Eye (tissue), 1 donor: ENCODE data around the gene SEMA3E.
"Not testable (repeated sequence)": the region's sequence is repeated elsewhere in the genome, so short reads cannot be mapped to it uniquely, and the experiment has no call there.

ENCODE experiments used
- DNase-seq: peaks from one replicate; pipeline ENCODE4 v3.0.0-alpha.2; 2015

Gene SEMA3E

GRCh38 chr7:83552556-83552955 lies 96.4 kb downstream of the SEMA3E start:
- DNase-seq = not testable (repeated sequence)

DNA sequence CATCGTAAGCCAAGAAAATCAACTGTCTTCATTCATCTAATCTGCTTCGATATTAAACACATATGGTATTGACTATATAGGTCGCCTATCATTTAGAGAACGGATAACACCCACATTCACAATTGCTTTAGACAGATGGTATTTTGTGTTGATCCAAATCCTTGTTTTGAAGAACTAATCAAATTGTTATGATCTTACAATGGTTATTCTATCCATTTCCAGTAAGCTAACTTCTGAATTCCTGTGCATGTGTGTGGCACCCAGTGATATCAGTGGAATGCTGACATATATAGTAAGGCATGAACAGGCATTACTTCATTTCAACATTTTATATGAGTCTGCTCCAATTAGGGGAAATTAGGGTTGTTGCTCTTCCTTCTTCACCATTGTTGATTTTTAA lies 98.8 kb downstream of the SEMA3E start:
- peak; percentile 19 for DNase-seq

DNA sequence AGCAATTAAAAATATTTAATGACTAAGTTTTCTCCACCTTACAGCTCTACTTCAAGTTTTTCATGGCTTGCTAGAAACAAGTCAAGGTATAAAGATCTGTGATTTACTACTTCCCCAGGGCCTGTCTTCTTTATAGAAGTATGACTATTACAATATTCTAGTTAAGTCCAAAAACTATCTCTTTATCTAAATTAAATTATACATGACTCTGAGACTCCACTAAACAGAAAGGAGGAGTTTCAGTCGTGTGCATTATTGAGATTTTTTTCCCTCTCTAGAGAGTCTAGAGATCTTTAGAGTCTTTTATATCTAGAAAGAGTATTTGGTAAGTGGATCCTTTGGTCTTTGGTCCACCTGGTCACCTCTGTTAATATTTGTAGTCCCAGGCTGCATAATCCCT lies 100.7 kb downstream of the SEMA3E start:
- DNase-seq = no peak

DNA sequence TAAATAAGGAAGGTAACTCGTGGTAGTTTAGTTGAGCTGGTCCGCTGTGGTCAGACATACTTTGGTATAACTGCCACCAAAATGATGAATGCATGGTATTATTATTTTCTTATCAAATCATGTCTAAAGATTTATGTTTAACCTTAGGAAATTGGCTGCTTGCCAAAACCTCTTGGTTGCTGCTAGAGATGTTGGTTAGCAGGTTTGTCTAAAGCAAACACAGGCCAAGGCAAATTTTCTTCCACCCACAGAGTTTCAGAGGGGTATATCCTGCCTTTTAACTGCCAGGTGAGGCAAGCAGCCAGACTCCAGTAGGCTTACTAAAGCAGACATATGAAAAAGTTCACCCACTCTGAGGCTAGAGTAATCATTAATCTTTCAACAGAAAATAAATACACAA lies 101.4 kb downstream of the SEMA3E start:
- peak; percentile 31 for DNase-seq

- DNase-seq = no peak
Observed at GRCh38 chr7:83546586-83546985, 102.4 kb downstream of the SEMA3E start.

GRCh38 chr7:83541187-83541960 lies 107.6 kb downstream of the SEMA3E start:
- no peak for DNase-seq

DNA sequence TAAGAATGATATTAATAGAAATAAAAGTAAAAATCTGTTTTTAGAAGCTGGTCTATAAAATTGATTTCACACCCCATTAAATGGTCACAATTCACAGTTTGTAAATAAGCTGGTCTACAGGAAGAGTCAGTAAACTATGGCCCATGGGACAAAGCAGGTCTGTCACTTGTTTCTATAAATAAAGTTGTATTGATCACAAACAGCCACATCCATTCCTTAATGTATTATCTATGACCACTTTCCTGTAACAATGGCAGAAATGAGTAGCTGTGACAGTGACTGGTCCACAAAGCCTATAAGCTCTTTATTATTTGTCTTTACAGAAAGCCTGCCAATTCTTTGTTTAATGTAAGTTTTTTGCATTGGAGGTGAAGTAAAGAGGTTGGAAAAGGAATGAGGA lies 114.5 kb downstream of the SEMA3E start:
- DNase-seq = no peak

GRCh38 chr7:83532219-83532618 lies 116.7 kb downstream of the SEMA3E start:
- DNase-seq = no peak

DNA sequence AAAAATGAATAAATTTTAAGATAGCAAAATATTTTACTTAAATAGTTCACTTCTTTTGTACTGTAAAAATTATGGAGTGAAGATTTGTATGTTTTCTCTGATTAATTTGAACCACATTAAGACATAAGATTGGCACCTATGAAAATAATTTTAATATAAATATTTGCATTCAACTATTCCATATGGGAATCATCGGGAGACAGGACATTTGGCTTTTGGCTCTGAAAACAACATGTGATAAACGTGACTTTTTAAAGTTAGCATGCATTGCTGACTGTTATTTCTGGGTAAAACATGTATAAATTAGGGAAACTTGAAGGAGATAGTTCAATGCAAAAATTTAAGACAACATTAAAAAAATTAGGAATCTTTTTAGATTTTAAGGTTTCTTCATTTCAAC lies 117.2 kb downstream of the SEMA3E start:
- DNase-seq = no peak

DNA sequence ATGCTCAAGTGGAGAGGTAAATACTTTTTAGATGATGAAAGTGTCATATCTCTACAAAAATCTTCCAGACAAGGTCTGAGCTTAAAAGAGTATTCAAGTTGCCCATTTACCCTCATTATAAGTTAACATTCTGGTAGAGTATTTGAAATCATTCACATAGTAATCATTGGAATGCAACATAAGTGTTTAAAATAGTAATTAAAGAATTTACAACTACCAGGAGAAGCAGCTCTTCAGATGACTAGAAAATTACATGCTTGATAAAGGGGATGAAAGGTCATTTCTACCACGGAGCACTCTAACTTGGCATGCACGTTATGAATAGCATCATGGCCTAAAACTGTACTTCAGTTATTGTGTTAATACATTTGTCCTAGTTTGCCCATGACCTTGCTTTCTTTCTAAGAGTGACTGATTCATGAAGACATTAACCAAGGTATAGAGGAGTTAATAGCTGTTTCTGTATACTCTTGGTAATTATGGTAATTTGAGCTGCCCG lies 120.0 kb downstream of the SEMA3E start:
- DNase-seq = no peak

DNA sequence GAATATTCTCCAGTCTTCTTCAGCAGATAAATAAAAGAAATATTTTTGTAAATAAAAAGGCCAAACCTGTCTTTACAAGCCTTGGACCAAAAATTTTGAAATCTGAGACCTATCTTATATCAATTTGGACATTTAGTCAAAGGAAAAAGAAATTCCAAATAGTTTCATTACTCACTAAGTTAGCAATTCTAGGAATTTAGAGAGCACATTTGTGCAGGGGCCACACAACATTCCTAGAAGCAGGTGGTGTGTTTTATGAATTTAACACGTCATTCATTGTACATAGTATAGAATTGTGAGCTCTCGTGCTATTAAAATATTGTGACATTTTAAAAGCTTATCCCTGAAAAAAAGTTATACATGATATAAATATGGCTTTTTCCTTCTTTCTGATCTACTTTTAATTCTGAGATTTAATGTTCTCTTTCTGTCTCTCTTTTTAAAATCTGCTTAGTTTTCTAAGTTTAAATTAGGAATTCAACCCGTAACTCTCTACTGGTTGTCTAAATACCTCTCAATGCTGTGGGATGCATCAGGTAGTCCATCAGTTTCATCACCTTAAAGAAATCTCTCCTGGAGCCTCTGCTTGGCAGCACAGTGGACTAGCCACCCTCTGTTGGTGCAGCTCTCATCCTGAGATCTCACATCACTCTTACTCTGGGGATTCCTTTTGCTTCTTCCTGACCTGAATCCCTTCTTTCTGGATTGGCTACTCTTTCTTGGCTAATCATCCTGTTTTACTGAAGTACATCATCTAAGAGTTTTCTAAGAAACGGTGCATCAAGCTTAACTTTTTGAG lies 124.5 kb downstream of the SEMA3E start:
- no peak for DNase-seq

GRCh38 chr7:83520726-83521125 lies 128.2 kb downstream of the SEMA3E start:
- DNase-seq = no peak

DNA sequence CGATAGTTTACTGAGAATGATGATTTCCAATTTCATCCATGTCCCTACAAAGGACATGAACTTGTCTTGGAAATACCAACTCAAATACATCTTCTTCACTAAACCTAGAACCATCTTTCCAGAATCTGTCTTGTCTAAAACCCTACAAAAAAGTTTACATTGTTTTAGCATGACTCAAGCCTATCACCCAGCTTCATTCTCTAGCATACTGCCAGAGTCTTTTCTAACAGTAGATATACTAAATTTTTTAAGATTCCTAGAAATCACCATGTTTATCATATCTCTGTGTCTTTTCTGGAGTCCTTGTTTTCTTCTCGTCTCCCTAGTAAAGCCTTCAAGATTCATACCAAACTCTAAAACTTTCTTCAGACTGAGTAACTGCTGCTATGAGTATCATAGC lies 129.7 kb downstream of the SEMA3E start:
- DNase-seq = no peak

- peak; percentile 58 for DNase-seq
Observed at GRCh38 chr7:83517035-83517700, 131.8 kb downstream of the SEMA3E start.

- DNase-seq = no peak
Observed at GRCh38 chr7:83514977-83515376, 134.0 kb downstream of the SEMA3E start.

- no peak for DNase-seq
Observed at GRCh38 chr7:83509255-83510021, 139.5 kb downstream of the SEMA3E start.

GRCh38 chr7:83504330-83504729 lies 144.6 kb downstream of the SEMA3E start:
- DNase-seq = no peak

DNA sequence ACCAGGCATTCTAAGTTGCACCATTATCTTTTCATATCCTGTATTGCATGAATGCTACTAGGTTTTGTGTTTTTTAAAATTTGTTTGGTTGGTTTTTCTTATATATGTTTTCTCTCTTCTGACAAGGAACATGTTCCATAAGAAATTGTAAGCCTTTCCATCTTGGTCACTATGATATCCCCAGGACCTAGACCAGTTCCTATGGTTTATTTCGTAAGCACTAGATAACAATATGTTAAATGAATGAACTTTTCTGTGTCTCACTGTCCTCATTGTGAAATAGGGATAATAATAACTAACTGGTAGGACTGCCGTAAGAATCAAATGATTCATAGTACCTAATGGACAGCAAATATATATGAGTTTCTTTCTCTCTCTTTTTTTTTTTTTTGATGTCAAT lies 146.3 kb downstream of the SEMA3E start:
- DNase-seq = no peak

- DNase-seq = peak; percentile 57
Observed at GRCh38 chr7:83494683-83495082, 154.3 kb downstream of the SEMA3E start.

GRCh38 chr7:83492802-83493201 lies 156.1 kb downstream of the SEMA3E start:
- no peak for DNase-seq

DNA sequence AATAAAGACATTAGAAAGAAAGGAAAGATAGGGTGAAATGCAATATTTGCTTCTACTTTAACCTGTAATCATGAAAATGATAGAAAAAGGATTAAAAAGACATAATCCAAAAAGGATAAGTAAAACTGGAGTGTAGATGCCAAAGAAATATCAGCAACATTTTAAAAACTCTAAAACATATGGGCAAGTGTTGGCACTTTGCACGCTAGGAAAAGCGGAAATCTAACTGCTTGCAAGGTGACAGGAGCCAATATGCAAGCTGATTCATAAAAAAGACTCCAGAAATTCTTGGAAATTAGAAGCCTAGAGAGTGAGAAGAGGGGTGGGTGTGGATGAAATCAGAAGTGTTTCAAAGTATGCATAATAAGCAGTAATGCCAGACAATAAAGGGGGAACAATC lies 161.1 kb downstream of the SEMA3E start:
- no peak for DNase-seq

- no peak for DNase-seq
Observed at GRCh38 chr7:83486957-83487356, 162.0 kb downstream of the SEMA3E start.

DNA sequence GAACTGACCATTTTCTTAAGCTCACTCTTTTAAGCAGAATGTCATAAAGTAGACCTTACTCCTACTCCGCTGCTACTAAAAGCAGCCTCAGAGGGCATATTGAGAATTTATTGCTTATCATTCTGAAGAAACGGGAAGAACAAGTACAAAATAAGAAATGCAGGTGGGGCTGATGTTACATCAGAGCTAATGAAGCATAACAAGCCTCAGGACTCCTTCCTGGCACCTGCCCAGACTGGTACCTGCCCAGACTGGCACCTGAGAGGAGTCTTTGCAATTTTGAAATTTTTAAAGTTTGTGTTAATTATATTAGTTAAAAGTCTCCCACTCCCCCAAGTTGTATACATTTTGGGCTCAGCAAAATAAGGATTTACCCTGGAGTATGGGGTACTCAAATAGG lies 162.4 kb downstream of the SEMA3E start:
- DNase-seq = no peak
